ENCODE measurements around the gene ZNF224.

DNA sequence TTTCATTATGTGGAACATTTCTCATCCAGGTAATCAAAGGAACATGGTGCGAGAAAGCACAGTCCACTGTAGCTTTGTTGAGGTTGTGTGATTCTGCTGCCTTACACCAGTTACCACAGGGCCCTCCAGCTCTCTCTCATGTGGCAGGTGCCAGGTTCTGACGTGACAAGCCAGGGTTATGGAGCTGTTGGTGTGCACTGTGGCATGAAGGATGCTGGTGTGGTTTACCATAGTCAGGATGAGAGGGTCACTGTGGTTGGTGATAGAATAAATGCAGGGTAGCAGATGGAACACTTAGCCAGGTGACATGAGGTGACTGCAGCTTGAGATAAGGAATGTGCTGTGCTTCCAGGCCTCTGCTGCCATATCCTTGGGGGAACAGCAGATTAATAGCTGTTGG, 34.9 kb upstream of the ZNF224 start:
- TF ChIP-seq, protein P1, sequence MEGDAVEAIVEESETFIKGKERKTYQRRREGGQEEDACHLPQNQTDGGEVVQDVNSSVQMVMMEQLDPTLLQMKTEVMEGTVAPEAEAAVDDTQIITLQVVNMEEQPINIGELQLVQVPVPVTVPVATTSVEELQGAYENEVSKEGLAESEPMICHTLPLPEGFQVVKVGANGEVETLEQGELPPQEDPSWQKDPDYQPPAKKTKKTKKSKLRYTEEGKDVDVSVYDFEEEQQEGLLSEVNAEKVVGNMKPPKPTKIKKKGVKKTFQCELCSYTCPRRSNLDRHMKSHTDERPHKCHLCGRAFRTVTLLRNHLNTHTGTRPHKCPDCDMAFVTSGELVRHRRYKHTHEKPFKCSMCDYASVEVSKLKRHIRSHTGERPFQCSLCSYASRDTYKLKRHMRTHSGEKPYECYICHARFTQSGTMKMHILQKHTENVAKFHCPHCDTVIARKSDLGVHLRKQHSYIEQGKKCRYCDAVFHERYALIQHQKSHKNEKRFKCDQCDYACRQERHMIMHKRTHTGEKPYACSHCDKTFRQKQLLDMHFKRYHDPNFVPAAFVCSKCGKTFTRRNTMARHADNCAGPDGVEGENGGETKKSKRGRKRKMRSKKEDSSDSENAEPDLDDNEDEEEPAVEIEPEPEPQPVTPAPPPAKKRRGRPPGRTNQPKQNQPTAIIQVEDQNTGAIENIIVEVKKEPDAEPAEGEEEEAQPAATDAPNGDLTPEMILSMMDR (IDR thresholded peaks at IDR 0.05) = no peak
- TF ChIP-seq EP300 (IDR thresholded peaks at IDR 0.05) (no peak), POLR2A (IDR thresholded peaks at IDR 0.05) (no peak)

Measured in ovary (tissue), 3 donors.